Measurements from ENCODE around the gene CGB5.

DNA sequence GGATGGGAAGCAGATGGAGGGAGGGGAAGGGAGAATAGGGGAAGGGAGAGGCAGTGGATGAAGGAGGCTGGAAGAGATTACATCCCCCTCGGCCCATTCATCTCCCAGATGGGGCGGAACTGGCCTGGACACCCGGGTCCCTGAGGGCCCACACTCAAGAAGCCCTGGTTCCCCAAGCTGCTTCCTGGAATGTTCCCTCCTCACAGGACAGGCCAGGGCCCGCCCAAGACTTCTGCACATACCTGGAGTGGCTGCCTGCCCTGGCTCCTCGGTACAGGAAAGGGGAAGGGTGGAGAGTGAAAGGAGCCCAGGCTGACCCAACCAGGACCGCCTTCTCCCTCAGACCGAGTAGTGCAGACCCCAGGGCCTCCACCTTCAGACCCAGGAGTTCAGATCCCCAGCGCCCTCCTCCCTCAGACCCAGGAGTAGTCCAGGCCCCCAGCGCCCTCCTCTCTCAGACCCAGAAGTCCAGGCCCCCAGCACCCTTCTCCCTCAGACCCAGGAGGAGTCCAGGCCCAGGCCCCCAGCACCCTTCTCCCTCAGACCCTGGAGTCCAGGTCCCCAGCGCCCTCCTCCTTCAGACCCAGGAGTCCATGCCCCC, 20.5 kb downstream of the CGB5 start:
- TF ChIP-seq, protein P1, sequence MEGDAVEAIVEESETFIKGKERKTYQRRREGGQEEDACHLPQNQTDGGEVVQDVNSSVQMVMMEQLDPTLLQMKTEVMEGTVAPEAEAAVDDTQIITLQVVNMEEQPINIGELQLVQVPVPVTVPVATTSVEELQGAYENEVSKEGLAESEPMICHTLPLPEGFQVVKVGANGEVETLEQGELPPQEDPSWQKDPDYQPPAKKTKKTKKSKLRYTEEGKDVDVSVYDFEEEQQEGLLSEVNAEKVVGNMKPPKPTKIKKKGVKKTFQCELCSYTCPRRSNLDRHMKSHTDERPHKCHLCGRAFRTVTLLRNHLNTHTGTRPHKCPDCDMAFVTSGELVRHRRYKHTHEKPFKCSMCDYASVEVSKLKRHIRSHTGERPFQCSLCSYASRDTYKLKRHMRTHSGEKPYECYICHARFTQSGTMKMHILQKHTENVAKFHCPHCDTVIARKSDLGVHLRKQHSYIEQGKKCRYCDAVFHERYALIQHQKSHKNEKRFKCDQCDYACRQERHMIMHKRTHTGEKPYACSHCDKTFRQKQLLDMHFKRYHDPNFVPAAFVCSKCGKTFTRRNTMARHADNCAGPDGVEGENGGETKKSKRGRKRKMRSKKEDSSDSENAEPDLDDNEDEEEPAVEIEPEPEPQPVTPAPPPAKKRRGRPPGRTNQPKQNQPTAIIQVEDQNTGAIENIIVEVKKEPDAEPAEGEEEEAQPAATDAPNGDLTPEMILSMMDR (IDR thresholded peaks at IDR 0.05): no peak
- TF ChIP-seq POLR2A (IDR thresholded peaks at IDR 0.05) (no peak), POLR2AphosphoS5 (IDR thresholded peaks at IDR 0.05) (no peak), EP300 (IDR thresholded peaks at IDR 0.05) (no peak)

All from stomach (tissue), 4 donors.